ENCODE data around the gene SLX4IP.

Gene SLX4IP

GRCh38 chr20:10467681-10468339 is 32.7 kb downstream of the SLX4IP start:
- no peak for FAIRE-seq

DNA sequence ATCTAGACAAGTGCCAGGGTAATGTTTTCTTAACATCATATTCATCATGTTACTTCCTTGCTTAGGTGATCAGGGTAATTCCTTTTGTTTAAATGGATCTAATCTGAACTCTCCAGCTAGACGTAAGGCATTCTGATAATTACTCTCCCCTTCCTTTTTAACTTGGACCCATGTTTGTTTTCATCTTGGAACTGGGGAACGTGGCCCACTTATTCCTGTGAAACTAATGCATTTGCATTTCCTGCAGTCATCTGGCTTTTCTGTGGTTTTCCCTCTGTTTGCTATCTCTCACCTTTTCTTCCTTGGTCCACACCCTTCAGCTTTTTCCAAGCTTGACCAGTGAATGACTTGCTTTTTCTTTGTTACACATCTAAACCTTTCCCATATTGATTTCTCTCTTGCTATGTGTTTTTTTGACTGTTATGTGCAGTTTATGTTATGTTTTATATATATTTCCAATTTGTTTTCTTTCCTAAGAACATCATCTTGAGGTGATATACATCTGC is 33.3 kb downstream of the SLX4IP start:
- FAIRE-seq, result no peak

GRCh38 chr20:10469056-10469455 is 34.0 kb downstream of the SLX4IP start:
- no peak for FAIRE-seq

GRCh38 chr20:10469599-10469998 is 34.5 kb downstream of the SLX4IP start:
- peak; percentile 96 for FAIRE-seq

GRCh38 chr20:10470276-10470675 is 35.2 kb downstream of the SLX4IP start:
- no peak for FAIRE-seq

DNA sequence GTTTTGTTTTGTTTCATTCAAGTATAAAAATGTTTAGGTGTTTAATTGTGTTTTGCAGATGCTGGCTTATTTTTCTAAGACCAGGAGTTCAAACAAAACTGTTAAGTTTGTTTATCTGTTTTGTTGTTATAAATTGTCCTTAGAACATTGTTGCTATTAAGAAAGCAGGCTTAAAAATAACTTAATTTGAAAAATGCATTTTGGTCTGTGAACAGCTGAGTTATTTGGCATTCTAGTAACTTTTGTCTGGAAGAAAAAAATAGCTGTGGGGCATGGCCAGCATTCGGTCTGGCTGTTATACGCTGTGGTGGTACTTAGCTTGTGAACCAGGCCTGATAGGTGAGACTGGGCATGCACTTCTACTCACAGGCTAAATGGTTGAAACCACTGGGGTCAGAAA is 37.8 kb downstream of the SLX4IP start:
- FAIRE-seq, result no peak

GRCh38 chr20:10474606-10475184 is 39.6 kb downstream of the SLX4IP start:
- no peak for FAIRE-seq

DNA sequence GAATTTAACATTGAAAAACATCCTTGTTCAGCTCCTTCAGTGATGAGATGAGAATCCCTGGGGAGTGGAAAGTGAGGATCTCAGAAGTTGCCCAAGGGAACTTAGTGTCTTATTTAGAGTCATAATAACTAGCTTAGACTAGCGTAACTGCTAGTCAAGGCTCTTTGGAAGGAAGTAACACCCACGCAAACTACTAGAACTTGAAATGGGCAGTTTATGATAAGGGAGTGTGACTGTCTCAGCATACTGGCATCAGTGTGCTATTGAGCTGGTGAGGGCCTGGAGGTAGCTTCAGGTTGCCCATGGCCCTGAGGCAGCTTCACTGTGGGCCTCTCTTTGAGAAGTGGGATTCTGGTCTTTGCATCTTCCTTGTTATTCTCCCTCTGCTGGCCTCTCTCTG is 40.1 kb downstream of the SLX4IP start:
- FAIRE-seq, result no peak

DNA sequence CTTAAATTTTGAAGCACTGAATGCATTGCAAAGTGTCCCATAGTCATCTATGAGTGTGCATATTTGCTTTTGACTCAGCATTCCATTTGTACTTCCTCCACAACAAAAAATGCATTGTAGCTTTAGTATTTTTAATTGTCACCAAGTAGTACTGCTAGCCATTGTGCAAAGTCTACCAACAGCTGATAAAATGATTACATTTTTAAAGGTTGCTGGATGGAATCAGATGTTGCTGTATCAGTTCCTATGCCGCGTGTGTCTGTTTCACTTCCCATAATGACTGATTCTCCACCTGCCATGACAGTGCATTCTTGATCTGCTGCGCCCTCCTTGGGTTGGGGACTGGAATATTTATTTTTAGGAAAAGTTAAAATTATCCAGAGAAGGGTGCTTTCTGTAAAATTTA is 41.2 kb downstream of the SLX4IP start:
- FAIRE-seq, result no peak

GRCh38 chr20:10478205-10478604 is 43.1 kb downstream of the SLX4IP start:
- no peak for FAIRE-seq

DNA sequence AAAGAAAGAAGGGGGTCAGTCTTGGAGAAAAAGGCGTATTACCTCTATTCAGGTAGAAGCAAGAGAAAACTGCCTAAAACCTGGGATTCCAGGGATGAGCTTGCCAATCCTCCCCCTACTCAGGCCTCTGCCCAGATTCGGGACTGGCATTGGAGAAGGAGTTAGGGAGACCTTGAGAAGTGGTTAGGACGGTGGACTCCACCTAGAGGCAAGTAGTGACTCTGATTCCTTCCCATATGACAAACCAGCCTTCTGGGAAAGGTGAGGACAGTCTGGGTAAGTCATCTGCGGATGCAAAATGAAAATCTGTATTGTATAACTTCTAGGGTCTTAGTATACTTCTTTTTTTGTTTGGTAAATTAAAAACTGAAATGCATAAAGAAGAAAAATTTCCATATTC is 43.8 kb downstream of the SLX4IP start:
- no peak for FAIRE-seq

GRCh38 chr20:10481676-10482075 is 46.6 kb downstream of the SLX4IP start:
- FAIRE-seq, result no peak

- FAIRE-seq, result no peak
These were observed 48.6 kb downstream of the SLX4IP start for GRCh38 chr20:10483691-10484090.

DNA sequence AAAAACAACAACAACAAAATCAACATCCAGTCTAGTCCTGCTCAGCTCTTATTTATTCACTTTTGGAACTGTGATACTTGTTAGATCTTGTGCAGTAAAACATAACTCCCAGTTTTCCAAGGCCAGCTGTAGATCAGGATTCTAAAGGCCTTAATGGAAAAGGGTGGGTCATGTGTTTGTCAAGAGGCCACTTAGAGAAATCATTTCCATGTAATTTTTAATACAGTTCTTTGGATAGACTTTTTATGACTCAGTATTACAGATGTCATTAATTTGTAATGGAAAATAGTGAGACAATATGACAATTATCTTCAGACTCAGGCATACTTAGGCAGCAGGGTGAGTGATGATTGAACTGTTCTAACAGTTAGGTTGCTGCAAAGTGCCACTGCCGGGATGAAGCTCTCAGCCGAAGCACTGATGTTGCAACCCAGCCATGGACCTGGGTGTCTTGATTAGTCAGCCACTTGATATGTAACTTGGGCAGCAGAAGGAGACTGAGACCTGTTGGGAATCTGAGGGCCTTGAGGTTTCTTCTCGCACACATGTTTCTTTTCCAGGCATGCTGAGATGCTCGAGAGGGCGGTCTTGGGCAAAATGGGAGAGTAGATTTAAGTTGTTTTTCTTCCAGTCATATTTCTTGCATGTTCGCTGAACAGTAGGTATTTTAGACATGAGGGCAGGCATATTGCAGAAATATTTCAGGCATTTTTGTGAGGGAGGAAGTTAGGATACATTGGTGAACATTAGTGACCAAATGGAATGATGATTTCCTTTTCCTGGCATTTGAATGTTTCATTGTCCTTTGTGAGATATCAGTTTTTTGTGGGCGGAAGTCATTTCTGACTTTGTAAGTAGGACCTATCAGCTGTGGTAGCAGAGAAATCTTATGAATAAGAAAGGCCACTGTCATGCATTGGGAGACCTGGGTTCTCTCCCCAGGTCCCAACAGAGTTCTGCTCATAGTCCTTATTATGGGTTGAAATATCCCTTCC is 52.3 kb downstream of the SLX4IP start:
- FAIRE-seq, result no peak

- no peak for FAIRE-seq
These were observed 53.4 kb downstream of the SLX4IP start for GRCh38 chr20:10488534-10488933.

GRCh38 chr20:10489853-10490252 is 54.7 kb downstream of the SLX4IP start:
- no peak for FAIRE-seq

DNA sequence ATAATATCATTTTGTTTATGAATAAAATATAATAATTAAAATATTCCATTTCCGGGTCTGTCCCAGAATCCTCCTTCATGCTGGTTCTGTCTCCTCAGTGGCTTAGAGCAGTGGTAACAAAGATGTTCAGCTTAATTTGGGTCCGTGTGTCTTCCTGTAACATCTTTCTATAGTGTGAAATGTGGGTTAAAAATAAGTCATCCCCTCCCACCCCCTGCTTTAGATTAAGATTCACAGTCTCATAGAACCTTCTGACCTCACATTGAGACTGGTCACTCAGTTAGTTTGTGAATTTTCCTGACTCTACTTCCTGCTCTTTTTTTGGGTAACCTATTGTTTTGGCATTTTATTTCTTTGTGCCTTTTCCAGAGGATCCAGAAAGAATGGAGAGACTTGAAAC is 55.2 kb downstream of the SLX4IP start:
- FAIRE-seq, result no peak

GRCh38 chr20:10490706-10491105 is 55.6 kb downstream of the SLX4IP start:
- no peak for FAIRE-seq

- no peak for FAIRE-seq
These were observed 57.0 kb downstream of the SLX4IP start for GRCh38 chr20:10492065-10492464.

DNA sequence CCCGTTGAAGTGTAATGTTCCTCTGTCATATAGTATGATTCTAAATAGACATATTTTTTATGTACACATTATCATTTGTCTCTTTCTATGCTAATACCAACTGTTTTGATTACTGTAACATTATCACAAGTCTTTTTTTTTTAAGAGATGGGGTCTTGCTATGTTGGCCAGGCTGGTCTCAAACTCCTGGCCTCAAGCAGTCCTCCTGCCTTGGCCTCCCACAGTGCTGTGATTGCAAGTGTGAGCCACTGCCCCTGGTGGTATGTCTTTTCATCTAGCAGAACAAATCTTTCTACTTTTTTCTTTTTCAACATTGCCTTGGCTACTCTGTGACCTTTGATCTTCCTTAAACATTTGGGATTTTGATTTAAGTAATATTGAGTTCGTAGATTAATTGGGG is 57.7 kb downstream of the SLX4IP start:
- FAIRE-seq, result no peak

DNA sequence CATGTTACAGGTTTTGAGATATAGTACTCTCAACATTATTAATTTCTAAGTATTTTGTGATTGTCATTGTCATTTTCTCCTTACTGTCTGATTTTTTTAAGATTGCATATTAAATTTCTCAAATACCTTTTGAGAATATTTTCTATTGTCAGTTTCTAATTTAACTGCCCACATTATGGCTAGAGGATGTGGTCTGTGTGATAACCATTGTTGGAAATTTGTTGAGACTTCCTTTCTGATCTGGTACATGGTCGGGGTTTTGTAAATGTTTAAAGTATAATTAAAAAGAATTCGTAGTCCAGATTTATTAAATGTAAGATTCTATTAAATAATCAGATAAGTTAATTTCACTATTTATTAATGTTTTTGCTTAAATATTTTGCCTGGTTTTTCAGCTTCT is 60.1 kb downstream of the SLX4IP start:
- peak; percentile 41 for FAIRE-seq

DNA sequence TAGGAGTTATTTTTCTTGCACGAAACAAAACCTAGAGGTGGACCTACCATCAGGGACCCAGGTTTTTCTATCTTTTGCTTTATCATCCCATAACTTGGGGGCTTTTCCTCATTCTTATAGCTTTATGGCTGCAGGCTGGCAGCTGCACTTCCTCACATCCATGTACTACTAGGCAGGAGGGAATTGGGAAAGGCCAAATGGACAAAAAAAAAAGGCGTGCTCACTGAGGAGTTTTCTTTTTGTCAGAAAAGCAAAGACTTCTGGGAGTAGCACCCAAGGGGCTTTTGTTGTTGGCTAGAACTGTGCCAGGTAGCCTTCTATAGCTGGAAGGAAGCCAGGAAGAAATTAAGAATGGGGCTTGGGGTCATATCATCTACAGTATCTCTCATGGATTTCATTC is 61.4 kb downstream of the SLX4IP start:
- FAIRE-seq, result no peak

- peak; percentile 20 for FAIRE-seq
These were observed 62.2 kb downstream of the SLX4IP start for GRCh38 chr20:10497283-10497682.

DNA sequence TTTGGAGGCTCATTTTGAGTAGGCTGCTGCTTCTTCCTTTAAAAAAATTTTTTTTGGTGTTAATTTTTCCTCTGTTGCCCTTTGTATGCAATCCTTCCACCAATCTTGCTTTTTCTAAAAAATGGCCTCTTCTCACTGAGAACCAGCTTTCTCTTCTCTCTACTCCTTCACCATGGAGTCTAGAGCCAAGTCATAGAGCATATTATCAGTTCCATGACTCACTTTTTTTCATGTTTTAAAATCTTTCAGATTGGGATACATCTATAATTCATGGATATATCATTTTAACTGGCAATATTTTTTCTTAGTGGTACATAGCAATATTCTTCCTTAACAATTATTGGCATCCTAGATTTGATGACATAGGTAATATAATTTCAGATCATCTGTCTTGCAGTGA is 62.7 kb downstream of the SLX4IP start:
- no peak for FAIRE-seq

Measured in TTC549 (cell line).